Stomach (tissue), 4 donors: ENCODE results near the gene ARF1.

Experiments used
- POLR2A ChIP-seq, 4 donors: fragments of 450-650 bp; IDR thresholded peaks; one replicate each; pipeline ENCODE4 v1.6.1; 2016; ENCODE audit warnings: antibody characterized with exemption in 4 of 4, control low read depth in 2 of 4, mild to moderate bottlenecking in 1 of 4, moderate library complexity in 1 of 4
- POLR2AphosphoS5 ChIP-seq, 3 donors: sonication (generic); formaldehyde crosslinking; IDR thresholded peaks; one replicate each; pipeline ENCODE4 v1.6.1; 2016; ENCODE audit warnings: antibody characterized with exemption in 3 of 3
- TF ChIP-seq, protein P1 (sequence below), 7 experiments: fragments of 450-650 bp in 4 of 7; fragments of 200-600 bp in 3 of 7; sonication (generic) in 3 of 7; IDR thresholded peaks; one replicate each; pipeline ENCODE4 v1.5.1; 2016 to 2019; ENCODE audit warnings: antibody characterized with exemption in 7 of 7, control low read depth in 2 of 7, mild to moderate bottlenecking in 1 of 7

DNA sequence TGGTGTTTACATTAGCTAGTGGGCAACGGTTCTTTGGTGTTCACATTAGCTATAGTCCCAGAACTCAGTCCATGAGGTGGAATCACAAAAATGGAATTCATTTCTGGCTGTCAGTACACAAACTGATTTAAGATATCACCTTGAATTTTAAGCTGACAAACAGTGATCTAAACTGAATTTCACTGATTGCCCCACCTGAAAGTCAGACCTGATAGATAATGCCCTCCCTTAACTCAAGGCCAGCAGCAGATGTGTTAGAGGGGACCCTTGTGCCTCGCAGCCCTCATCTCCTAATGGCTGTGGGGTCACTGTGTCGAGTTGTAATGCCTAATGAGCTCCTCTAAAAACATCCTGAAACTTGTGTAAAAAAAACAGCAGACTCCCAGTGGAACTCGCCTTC is 8.6 kb downstream of the ARF1 start:
- TF ChIP-seq POLR2A (IDR thresholded peaks at IDR 0.05): no peak
- TF ChIP-seq, protein P1, sequence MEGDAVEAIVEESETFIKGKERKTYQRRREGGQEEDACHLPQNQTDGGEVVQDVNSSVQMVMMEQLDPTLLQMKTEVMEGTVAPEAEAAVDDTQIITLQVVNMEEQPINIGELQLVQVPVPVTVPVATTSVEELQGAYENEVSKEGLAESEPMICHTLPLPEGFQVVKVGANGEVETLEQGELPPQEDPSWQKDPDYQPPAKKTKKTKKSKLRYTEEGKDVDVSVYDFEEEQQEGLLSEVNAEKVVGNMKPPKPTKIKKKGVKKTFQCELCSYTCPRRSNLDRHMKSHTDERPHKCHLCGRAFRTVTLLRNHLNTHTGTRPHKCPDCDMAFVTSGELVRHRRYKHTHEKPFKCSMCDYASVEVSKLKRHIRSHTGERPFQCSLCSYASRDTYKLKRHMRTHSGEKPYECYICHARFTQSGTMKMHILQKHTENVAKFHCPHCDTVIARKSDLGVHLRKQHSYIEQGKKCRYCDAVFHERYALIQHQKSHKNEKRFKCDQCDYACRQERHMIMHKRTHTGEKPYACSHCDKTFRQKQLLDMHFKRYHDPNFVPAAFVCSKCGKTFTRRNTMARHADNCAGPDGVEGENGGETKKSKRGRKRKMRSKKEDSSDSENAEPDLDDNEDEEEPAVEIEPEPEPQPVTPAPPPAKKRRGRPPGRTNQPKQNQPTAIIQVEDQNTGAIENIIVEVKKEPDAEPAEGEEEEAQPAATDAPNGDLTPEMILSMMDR (IDR thresholded peaks at IDR 0.05): no peak
- no peak for TF ChIP-seq POLR2AphosphoS5 (IDR thresholded peaks at IDR 0.05)
